Pancreas (tissue), 10 donors: ENCODE results near the gene CDKAL1. TPM values are rescaled to one million over a fixed set of nuclear protein-coding genes. Genes with fewer than 3 reads are reported as not detected.

Experiments used
- ATAC-seq, 4 donors: fragments of 200-7000 bp; cut with Tn5 transposase; one replicate each; pipeline versions ENCODE4 v1.8.0 to v1.9.1; 2020; ENCODE audit warnings: mild to moderate bottlenecking in 4 of 4, moderate library complexity in 4 of 4
- DNase-seq, 6 donors: peaks; one replicate each; pipeline ENCODE4 v3.0.0-alpha.2; 2020
- FAIRE-seq: peaks from 2 replicates; lab custom pipeline; 2012; peaks lifted over from hg19 to GRCh38; lab: Jason Lieb, UNC
- H3K27ac ChIP-seq, 4 donors: fragments of 200-600 bp; sonication (generic); 1 replicate in 3 of 4; 2 replicates in 1 of 4; pipeline versions ENCODE4 v1.5.0 to v1.8.0; 2020
- H3K27me3 ChIP-seq, 4 donors: fragments of 200-600 bp; one replicate each; pipeline ENCODE4 v1.8.0; 2021
- H3K36me3 ChIP-seq, 3 donors: fragments of 200-600 bp; sonication (generic) in 1 of 3; one replicate each; pipeline versions ENCODE4 v1.5.0 to v1.8.0; 2020 to 2021
- H3K4me1 ChIP-seq, 3 donors: fragments of 200-600 bp; one replicate each; pipeline ENCODE4 v1.8.0; 2021
- H3K4me3 ChIP-seq, 4 donors: fragments of 200-600 bp; sonication (generic) in 2 of 4; one replicate each; pipeline versions ENCODE4 v1.5.0 to v1.8.0; 2020 to 2021
- H3K9me3 ChIP-seq, 4 donors: fragments of 200-600 bp; one replicate each; pipeline ENCODE4 v1.8.0; 2021
- WGBS, 2 donors: extraction: QIAGEN DNeasy Blood & Tissue Kit; methylation state at CpG; one replicate each; pipeline ENCODE4 v1.1.7; 2013; 5-methylcytosine and 5-hydroxymethylcytosine counted together
- intact Hi-C, 3 donors: fragments of 100-400 bp; cut with DNase I; formaldehyde crosslinking; loops; one replicate each; pipeline versions ENCODE4 v1.11.1 to v1.14.2; 2022
- polyA plus RNA-seq, 2 donors: library from polyadenylated mRNA; stranded (reverse); fragments of 200-250 nt; gene quantifications; one replicate each; pipeline ENCODE4 v1.2.3, GENCODE V29; 2013
- total RNA-seq, 6 donors: library from RNA; stranded (reverse); fragmentation: NEBNext Ultra II Directional in 4 of 6; extraction: Animal tissue kit (Norgen Biotek cat#: 25700) in 4 of 6; gene quantifications; one replicate each; pipeline versions ENCODE4 v1.2.1 to v1.2.4, GENCODE V29; 2021 to 2023
- TF ChIP-seq, protein P1 (sequence below), 4 donors: fragments of 200-600 bp; sonication (generic) in 3 of 4; IDR thresholded peaks; one replicate each; pipeline versions ENCODE4 v1.5.0 to v1.8.0; 2021; ENCODE audit warnings: antibody characterized with exemption in 4 of 4
- donor health status: healthy with polysubstance abuse.
- donor health status: DM: no; HTN: no; CAD: no; lungs with moderate emphysema.
- donor health status: DM: no; HTN: no; CAD: no.
- donor health status: control.
- donor health status: control.
- donor health status: Bipolar disorder and iron deficiency.
- donor health status: DM: yes; HTN: yes; CAD: no.
- donor health status: DM: no; HTN: no; CAD: no.
- donor health status: DM: no; HTN: no; CAD: no.
- donor health status: DM: yes; HTN: yes; CAD: no.

Gene CDKAL1
- total and polyA plus RNA-seq, 8 donors: 3.3 to 11.7 (median 8.2) TPM

DNA sequence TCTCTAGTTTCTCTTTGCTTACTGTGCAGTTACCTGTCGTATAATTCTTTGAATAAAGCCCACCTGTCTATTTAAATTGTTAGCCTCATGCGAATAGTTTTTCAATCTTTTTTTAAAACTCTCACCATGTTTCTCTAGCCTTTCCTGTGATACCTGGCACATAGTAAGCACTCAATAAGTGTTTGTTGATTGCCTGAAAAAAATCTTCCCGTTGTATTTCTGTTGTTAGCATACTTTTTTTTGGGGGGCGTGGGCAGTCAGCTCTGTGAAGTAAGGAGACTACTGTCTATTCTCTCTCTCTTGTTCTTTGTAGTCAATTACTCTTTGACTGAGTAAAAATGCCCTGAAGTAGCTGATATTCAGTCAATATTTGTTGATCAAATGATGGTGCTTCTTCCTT is 205.8 kb downstream of the CDKAL1 start:
- intact Hi-C loops: no loop called here
- H3K27me3 ChIP-seq: no peaks in the 10 kb centered on the region
- TF ChIP-seq, protein P1, sequence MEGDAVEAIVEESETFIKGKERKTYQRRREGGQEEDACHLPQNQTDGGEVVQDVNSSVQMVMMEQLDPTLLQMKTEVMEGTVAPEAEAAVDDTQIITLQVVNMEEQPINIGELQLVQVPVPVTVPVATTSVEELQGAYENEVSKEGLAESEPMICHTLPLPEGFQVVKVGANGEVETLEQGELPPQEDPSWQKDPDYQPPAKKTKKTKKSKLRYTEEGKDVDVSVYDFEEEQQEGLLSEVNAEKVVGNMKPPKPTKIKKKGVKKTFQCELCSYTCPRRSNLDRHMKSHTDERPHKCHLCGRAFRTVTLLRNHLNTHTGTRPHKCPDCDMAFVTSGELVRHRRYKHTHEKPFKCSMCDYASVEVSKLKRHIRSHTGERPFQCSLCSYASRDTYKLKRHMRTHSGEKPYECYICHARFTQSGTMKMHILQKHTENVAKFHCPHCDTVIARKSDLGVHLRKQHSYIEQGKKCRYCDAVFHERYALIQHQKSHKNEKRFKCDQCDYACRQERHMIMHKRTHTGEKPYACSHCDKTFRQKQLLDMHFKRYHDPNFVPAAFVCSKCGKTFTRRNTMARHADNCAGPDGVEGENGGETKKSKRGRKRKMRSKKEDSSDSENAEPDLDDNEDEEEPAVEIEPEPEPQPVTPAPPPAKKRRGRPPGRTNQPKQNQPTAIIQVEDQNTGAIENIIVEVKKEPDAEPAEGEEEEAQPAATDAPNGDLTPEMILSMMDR (IDR thresholded peaks at IDR 0.05): no peak
- H3K27ac ChIP-seq: no peak overlapping the region
- no peaks in the 10 kb centered on the region for H3K9me3 ChIP-seq
- peaks cover 0 to 10% (median 3%) of the 10 kb centered on the region in 3 donors for H3K4me1 ChIP-seq
- 94 to 96% methylated on average over 4 of the region's 4 CpGs for WGBS, 2 donors
- H3K4me3 ChIP-seq: no peak overlapping the region
- H3K36me3 ChIP-seq: no peaks in the 10 kb centered on the region
- DNase-seq (no peak), ATAC-seq (no peak), FAIRE-seq (no peak)

GRCh38 chr6:20740727-20741126 is 206.5 kb downstream of the CDKAL1 start:
- H3K9me3 ChIP-seq: no peaks in the 10 kb centered on the region
- intact Hi-C loops: no loop called here
- no peak for ATAC-seq
- TF ChIP-seq, protein P1 (IDR thresholded peaks at IDR 0.05): no peak
- H3K4me1 ChIP-seq: peaks cover 0 to 13% (median 4%) of the 10 kb centered on the region in 3 donors
- H3K27me3 ChIP-seq: no peaks in the 10 kb centered on the region
- DNase-seq: no peak
- WGBS, 2 donors: 71 to 72% methylated on average over 4 of the region's 4 CpGs
- no peaks in the 10 kb centered on the region for H3K36me3 ChIP-seq
- FAIRE-seq: peak; percentile 81
- H3K27ac ChIP-seq: no peak overlapping the region
- H3K4me3 ChIP-seq: no peak overlapping the region

- ATAC-seq (no peak), FAIRE-seq (no peak), DNase-seq (no peak)
- intact Hi-C loops: no loop called here
- H3K27me3 ChIP-seq: no peaks in the 10 kb centered on the region
- no peaks in the 10 kb centered on the region for H3K36me3 ChIP-seq
- TF ChIP-seq, protein P1 (IDR thresholded peaks at IDR 0.05): no peak
- H3K27ac ChIP-seq: no peak overlapping the region
- H3K9me3 ChIP-seq: no peaks in the 10 kb centered on the region
- no peak overlapping the region for H3K4me3 ChIP-seq
- H3K4me1 ChIP-seq: peaks cover 0 to 13% (median 4%) of the 10 kb centered on the region in 3 donors
- WGBS, 2 donors: 98 to 99% methylated on average over 2 of the region's 2 CpGs
Observed at GRCh38 chr6:20741490-20741889, 207.2 kb downstream of the CDKAL1 start.

- peak in 3 of 4 donors; percentile 70 to 83 (median 81) for ATAC-seq
- TF ChIP-seq, protein P1 (IDR thresholded peaks at IDR 0.05): no peak
Observed at GRCh38 chr6:20744911-20745557, 210.8 kb downstream of the CDKAL1 start.

GRCh38 chr6:20746024-20746423 is 211.8 kb downstream of the CDKAL1 start:
- Histone ChIP-seq H3K27me3 (no peaks in the 10 kb centered on the region), H3K4me1 (peaks cover 0 to 13% (median 4%) of the 10 kb centered on the region in 3 donors), H3K4me3 (no peak overlapping the region), H3K27ac (no peak overlapping the region), H3K9me3 (no peaks in the 10 kb centered on the region), H3K36me3 (no peaks in the 10 kb centered on the region)
- FAIRE-seq (no peak), DNase-seq (no peak), ATAC-seq (peak in 3 of 4 donors; percentile 35 to 66 (median 65))
- intact Hi-C loops: no loop called here
- 86% methylated on average over 2 of the region's 2 CpGs for WGBS, 2 donors
- TF ChIP-seq, protein P1 (IDR thresholded peaks at IDR 0.05): no peak

More at GRCh38 chr6:20744911-20745557, 210.8 kb downstream of the CDKAL1 start:
- no peak overlapping the region for H3K4me3 ChIP-seq
- intact Hi-C loops: no loop called here
- peaks cover 0 to 13% (median 4%) of the 10 kb centered on the region in 3 donors for H3K4me1 ChIP-seq
- no peak for FAIRE-seq
- 38 to 41% methylated on average over 9 of the region's 9 CpGs for WGBS, 2 donors
- DNase-seq: no peak
- no peaks in the 10 kb centered on the region for H3K36me3 ChIP-seq
- H3K27me3 ChIP-seq: no peaks in the 10 kb centered on the region
- H3K9me3 ChIP-seq: no peaks in the 10 kb centered on the region
- no peak overlapping the region for H3K27ac ChIP-seq
